Hematopoietic multipotent progenitor cell treated with erythropoietin and hydrocortisone succinate and interleukin-3 and kit ligand, for 15 days (in vitro differentiated cells): ENCODE measurements around the gene SLC6A13.
"Not testable (repeated sequence)": the region's sequence is repeated elsewhere in the genome, so short reads cannot be mapped to it uniquely, and the experiment has no call there.

ENCODE experiments used
- DNase-seq: peaks from one replicate; pipeline ENCODE4 v3.0.0-alpha.2; 2015; ENCODE audit warnings: low spot score

The SLC6A13 gene

DNA sequence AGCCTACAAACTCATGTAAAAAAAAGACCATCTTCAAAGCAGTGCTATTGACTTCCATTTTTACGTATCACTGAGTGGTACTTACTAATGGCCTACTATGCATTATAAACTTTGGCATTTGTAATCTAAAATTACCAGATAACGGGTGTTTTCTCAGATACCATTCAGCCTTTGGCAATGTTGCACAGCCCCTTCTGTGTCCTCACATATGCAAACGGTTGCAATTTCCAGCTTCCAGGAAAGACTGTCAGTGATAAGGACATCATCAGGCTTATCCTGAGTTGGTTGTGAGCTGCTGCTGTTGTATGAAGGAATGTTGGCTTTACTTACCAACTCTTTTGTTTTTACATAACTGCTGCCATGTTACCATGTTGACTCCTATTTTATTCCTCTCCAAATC, 1.6 kb upstream of the SLC6A13 start:
- no peak for DNase-seq

DNA sequence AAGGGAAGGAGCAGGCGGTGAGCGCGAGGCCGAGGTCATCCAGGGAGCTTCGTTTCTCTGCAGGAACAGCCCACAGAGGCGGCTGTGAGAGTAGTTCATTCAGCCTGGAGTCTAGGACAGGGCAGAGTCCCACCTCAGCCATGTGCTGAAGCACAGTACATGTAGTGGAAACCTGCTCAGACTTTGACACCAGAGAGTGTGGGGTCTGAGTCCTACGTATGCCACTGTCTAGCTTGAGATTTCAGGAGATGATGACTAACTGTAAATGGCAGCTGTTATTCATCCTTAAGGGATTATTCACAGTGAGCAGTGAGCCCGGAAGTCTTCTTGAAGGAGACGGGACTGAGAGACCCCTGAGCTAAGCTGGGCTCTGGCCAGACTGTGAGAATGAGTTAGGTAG, 938 bp upstream of the SLC6A13 start:
- DNase-seq = no peak

DNA sequence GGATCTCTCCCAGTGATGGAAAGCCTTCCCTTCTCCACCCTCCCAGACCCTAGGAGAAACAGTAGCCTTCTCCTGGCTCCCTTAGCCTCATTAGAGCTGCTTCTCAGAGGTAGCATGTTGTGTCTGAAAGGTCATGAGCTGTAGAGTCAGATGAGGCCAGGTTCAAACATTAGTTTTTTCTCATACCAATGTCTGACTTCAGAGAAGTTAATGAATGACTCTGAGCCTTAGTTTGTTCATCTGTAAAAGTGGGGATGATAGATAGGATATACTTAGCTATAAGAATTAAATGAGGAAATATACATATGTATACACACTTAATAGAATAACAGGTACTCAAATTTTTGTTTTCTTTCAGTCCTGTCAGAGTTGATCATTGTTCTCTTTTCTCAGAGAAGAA, 523 bp downstream of the SLC6A13 start:
- DNase-seq = no peak

DNA sequence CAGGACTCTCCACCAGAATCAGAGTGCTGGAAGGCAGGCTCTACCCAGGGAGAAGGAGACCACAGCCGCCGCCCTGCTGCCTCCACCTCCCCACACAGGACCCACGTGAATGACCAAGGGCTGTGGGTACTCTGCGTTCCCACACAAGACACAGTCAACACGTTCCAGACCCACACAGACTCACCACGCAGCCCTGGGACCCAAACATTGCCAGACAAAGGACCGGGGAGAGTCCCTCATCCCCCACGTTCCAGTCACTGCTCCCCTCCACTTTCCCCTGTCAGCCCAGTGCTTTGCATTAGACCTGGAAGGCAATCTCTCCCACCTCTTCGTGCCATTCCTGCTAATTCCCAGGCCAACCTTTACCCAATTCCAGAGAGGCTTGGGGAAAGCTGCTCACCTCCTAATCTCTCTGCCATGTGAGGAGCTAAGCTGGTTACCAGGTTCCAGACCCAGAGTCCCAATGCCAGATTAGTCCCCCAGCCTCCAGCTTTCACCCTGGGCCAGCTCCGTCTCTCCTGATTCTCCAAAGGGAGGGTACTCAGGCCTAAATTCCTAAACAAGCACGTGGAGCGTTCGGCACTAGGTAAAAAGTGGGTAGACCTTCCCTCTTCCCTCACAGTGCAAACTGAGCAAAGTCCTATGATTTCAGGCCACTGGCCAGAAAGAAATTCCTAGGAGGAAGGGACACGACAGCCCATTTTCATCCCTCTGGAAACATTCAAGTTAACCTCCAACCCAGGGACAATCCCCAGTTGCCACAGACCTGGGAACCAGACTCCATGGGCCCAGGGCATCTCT, 4.9 kb downstream of the SLC6A13 start:
- DNase-seq = no peak

DNA sequence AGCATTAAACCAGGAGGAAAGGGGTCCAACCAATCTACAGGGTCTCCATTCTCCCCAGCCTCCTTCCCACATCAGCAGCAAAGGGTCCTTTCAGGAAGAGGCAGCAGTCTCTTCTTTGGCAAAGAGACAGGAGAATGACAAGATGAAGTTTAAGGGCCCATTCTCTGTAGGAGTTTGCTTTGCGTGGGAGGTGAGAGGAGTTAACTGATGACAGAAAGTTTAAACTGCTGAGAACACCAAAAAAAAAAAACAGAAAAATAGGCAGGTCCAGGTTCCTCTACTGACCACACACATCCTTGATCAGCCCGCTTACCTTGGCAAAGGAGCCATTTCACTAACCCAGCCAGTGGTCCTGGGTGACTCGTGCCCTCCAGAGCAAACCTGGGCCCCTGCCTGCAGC, 5.7 kb downstream of the SLC6A13 start:
- DNase-seq = no peak

DNA sequence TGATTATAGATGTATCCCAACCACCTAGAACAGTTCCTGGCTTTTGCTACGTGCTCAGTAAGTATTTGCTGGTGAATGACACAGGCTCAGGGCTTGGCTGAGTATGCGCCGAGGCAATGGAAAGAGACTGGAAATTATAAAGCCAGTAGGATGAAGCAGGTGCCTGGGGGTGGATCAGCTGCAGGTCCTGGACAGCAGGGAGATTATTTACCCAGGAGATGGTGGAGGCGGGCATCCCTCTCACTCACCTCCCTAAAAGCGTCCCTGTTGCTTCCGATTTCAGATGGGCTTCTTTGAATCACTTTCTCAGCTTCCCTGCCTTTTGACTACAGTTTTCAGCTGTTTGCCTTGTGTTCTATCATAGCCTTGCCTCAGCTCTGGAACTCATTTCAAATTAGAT, 6.4 kb downstream of the SLC6A13 start:
- DNase-seq = no peak

DNA sequence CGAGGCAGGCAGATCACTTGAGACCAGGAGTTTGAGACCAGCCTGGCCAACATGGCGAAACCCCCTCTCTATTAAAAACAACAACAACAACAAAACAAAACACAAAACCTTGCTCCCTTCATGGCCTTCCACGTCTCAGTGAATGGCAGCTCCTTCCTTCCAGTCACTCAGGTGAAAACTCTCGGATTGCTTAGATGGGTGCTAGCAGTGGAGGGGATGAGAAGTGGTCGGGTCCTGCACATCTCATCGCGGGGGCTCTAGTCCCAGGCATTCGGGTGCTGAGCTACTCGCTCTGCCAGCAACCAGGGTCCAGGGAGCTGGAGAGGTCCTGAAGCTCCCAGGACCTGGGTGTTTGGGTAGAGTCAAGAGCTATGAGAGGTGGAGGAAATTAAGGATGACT, 7.7 kb downstream of the SLC6A13 start:
- DNase-seq = no peak

DNA sequence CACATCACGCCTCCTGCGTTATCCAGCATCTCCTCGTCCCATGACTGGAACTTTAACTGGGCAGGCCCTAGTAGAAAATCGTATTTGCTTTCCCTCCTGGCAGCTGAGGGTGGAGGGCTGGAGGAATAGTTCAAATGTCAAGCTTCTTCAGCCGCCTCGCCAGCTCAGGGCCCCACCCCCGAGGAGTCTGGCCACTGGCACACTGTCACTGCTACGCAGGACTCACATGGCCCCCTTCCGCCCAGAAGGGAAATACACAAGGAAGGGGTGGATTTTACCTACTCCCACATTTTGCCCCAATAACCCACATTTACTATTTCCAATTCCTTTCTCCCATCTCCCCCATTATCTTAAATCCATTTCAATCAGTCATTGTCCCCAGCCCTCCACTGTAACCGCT, 8.6 kb downstream of the SLC6A13 start:
- DNase-seq = no peak

DNA sequence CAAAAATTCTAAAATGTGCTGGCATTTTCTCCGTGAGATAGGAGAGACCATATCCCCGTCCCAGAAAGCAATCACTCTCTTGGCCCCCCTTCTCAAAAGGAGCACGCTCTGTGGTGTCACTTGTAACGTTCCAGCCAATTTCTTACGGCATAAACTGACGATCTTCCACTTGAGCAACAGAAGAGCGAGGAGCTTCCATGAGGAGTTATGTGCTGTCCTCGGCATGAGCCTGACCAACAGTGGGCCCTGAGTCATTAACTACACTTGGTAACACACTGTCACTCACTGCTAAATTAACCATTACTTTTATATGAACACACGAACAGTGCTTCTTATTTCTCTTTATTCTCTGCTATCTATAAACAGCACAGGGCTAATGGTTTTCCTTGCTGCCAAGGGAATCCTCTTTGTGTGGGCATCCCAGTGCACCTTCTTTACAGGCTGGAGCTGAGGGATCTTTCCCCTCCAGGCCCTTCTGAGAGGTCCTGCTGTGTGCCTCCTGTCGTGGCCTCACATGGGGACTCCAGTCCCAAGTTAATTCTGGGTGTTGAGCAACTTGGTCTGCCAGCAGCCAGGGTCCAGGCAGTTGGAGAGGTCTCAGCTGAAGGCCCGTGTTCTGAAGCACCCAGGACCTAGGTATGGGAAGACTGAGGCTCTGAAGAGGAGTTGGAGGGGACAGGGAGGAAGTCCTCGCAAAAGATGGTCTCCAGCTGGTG, 9.4 kb downstream of the SLC6A13 start:
- DNase-seq = no peak

DNA sequence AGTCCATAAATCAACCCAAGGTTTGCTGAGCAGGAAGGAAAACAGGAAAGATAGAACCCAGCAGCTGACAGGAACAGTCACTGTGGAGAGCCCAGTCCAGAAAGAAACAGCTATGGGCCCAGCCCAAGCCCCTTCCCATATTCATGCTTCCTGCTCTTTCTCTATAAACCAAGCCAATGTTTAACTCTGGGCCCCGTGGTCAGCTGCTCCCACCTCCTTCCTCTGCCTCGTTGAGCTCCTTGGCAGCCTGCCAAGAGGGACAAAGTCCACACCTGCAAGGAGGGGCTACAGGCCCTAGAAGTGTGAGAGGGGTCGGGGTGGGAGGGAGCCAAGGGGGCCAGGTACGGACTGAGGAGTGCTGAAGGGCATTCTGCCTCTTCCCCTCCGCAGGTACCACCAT, 10.0 kb downstream of the SLC6A13 start:
- DNase-seq = no peak

DNA sequence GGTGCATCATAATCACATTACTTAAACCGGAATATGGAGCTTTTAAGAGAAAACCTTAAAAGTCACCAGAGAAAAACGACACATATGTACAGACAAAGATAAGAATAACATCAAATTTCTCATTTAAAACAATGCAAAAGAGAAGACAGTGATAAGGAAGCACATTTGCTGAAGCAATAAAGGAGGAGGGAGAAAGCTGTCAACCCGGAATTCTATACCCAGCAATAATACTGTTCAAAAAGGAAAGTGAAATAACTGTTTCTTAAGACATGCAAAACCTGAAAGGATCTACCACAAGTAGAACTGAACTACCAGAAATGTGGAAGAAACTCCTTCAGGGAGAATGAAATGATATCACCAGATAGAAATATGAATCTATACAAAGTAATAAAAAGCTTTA, 15.4 kb downstream of the SLC6A13 start:
- DNase-seq = no peak

DNA sequence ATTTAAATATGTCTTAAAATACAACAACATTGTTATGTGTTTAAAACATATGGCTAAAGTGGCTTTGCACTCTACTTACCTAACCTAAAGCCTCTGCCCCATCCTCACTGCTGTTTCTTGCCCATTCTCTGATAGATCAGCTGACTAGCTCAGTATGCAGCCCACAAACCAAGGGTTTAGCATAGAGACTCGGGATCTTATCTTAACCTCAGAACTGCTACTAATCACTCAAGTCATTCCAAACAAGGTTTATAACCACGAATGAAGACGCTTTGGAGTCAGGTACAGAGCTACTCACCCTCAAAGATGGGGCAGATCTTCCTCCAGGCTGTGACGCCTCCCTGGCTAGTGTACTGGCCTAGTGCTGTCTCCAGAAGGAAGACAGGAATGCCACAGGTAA, 19.3 kb downstream of the SLC6A13 start:
- DNase-seq = no peak

DNA sequence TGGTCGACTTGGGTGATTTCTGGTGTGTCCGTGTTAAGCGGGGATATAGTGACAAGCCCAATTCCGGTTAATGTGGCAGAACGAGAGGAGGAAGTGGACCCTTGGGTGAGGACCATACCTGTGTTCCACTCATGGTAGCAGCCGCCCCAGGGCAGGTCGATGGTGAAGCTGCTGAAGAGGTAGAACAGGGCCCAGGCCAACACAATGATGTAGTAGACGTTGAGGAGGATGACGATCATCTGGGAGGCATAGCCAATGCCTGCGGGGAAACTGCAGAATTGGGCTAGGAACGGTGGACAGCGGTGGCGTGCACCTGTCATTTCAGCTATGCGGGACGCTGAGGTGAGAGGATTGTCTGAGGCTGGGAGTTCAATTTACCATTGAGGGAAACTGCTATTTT, 20.1 kb downstream of the SLC6A13 start:
- DNase-seq = no peak

DNA sequence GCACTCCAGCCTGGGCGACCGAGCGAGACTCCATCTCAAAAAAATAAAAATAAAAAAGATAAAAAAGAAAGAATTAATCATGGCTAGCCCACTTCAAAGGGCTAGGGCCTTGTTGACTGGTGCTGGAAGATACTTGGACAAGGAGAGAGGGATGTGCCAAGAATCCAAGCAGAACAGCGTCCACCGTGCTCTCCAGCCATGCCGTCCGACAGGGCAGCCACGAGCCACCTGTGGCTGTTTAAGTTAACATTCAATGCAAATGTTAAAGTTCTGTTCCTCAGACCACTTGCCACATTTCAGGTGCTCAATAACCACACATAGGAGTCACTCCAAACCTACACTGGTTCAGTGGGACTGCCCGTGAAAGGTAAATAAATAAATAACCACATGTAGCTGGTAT, 21.4 kb downstream of the SLC6A13 start:
- DNase-seq = no peak

DNA sequence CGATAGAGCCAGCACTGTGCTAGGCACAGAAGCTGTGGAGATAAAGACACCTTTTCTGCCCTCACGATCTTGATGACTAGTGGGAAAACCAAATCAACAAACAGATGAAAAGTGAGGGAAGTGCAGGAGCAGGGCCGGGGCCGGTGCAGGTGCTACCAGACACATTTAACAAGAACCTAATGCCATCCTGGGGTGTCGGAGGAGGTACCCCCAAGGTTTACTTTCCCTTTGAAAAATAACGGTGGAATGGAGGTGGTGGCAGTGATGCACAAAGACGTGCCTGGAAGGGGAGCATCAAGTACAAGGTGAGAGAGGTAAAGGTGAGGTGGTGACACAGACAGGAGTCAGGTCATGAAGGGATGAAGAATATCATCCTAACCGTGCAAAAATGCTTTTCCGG, 22.1 kb downstream of the SLC6A13 start:
- no peak for DNase-seq

DNA sequence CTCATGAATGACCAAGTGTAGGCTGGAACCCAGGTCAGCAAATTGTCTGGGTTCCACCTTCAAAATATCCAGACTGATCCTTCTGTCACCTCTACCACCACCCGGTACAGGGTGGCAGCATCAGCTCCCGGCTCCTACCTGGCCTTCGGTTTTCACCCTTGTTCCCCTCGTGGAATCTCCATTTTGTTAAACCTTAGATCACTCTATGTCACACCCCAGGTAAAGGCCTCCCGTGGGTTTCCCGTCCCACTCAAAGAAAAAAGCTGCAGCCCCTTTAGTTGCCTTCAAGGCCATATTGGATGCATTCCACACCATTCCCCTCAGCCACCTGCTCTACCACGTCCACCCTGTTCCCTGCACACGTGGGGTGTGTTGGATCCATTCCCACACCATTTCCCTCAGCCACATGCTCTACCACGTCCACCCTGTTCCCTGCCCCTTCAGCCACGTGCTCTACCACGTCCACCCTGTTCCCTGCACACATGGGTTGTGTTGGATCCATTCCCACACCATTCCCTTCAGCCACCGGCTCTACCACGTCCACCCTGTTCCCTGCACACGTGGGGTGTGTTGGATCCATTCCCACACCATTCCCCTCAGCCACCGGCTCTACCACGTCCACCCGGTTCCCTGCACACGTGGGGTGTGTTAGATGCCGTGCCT, 23.8 kb downstream of the SLC6A13 start:
- no peak for DNase-seq

DNA sequence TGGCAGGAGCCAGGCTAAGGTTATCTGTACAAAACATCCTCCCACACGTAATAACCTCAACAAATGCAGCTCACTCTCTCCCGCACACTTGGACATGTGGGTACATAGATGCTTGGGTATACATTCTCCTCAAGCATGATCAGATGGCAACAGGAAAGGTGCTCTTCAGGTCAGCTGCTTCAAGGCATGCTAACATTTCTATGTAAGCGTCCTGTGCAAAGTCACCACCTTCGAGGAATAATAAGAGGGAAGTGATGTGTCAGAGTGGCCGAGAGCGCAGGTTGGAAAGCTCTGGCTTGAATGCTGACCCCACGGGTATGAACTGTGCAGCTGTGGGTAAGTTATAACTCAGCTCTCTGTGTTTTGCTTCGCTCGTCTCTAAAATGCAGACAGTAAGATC, 24.5 kb downstream of the SLC6A13 start:
- DNase-seq = no peak

DNA sequence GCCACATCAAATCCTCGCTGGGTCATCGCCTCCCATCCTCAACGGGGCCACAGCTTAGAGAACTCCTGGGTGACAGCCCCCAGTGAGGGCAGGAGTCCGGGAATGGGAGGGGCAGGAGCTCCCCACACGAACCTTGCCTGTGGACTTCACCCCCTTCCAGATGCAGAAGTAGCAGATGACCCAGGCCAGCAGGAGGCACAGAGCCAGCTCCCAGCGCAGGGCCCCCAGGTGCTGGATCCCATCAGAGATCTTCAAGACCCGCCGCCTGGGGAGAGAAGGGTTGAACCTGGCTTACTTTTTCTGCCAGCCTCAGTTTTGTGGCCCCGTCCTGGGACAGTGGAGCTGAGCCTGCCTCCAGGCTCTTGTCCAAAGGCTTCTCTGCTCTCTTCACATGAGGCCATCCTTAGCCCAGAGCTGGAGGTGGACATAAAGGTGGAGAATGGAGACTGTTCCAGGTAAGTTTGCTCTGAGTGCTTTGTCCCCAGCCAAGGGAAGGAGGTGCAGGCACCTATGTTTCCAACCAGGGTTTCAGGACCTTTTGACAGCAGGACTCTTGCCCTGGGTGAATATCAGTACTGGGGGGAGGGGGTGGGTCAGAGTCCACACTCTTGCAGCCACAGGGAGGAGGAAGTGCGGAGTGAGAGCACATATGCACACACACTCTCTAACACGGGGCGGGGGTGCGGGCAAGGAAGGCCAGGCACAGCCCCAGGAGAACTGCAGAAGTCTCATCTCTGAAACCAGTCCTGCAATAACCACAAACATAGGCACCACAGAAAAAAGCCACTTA, 25.4 kb downstream of the SLC6A13 start:
- no peak for DNase-seq

DNA sequence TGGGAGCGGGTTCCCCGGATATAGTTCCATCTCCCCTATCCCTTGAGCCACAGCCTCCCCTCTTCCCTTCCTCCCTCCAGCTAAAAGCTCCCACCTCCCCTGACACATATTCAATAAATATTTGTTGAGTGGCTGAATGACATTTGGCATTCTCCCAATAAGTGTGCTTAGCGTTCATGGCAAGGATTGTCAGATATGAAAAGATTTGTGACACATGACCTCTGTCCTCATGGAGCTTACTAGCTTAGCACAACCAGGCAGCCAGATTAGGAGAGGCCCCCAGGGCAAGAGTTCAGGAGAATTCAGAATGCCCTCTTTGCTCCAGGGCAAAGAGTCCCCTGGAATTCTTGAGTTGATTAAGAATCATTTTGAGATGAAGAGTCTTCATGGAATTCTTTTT, 26.2 kb downstream of the SLC6A13 start:
- no peak for DNase-seq

DNA sequence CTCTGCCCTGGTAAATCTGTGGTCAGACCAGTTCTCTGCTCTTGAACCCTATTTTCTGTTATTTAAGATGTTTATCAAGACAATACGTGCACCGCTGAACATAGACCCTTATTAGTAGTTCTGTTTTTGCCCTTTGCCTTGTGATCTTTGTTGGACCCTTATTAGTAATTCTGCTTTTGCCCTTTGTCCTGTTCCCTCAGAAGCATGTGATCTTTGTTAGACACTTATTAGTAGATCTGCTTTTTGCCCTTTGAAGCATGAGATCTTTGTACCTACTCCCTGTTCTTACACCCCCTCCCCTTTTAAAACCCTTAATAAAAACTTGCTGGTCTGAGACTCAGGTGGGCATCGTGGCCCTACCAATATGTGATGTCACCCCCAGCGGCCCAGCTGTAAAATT, 26.7 kb downstream of the SLC6A13 start:
- DNase-seq = not testable (repeated sequence)

DNA sequence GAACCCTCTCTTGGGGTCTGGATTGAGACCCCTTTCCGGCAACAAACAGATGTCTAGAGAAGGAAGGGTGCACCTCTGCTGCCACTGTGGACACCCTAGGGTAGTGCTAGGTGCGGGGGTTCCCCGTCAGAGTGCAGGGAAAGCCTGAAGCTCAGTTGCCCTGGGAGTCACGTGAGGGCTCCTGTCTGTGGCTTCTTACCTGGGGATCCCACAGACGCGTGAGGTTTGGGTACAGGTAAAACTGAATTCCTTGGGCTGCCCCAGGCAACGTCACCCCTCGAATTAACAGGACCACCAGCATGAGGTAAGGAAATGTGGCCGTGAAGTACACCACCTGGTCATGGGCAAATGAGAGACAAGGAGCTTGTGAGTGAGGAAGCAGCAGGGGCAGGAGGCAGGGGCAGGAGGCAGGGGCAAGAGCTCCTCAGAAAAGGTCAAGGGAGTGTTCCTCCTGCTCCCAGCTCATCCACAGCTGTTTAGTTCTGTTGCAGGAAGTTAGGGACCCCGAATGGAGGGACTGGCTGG, 27.7 kb downstream of the SLC6A13 start:
- no peak for DNase-seq

DNA sequence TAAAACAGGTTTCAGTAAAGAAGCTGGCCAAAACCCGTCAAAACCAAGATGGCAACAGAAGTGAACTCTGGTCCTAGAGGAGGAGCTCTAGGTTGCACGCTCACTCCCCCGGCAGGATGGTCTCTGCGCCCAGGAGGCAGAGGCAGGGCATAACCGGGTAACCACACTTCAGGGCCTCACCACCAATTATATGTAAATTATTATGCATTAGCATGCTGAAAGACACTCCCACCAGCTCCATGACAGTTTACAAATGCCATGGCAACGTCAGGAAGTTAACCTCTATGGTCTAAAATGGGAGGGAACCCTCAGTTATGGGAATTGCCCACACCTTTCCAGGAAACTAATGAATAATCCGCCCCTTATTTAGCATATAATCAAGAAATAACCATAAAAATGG, 28.6 kb downstream of the SLC6A13 start:
- DNase-seq = no peak
